Neural progenitor cell (in vitro differentiated cells): ENCODE measurements around the gene CHRFAM7A. TPM values are rescaled to one million over a fixed set of nuclear protein-coding genes. Genes with fewer than 3 reads are reported as not detected.
"Not testable (repeated sequence)": the region's sequence is repeated elsewhere in the genome, so short reads cannot be mapped to it uniquely, and the experiment has no call there.

ENCODE experiments used
- DNase-seq: peaks from one replicate; pipeline ENCODE4 v3.0.0-alpha.2; 2016; ENCODE audit warnings: low spot score
- H2AFZ ChIP-seq: fragments of 200-600 bp; sonication (generic); replicated peaks from 2 replicates; pipeline ENCODE4 v1.6.1; 2016; ENCODE audit warnings: antibody characterized with exemption
- H3F3A ChIP-seq: fragments of 200-600 bp; sonication (generic); 2 replicates; pipeline ENCODE4 v1.6.1; 2016; ENCODE audit warnings: antibody characterized with exemption, low read depth
- H3K27ac ChIP-seq: fragments of 200-600 bp; sonication (generic); 2 replicates; pipeline ENCODE4 v1.5.1; 2016; ENCODE audit warnings: mild to moderate bottlenecking
- H3K27me3 ChIP-seq: fragments of 200-600 bp; sonication (generic); 2 replicates; pipeline ENCODE4 v1.6.1; 2016; ENCODE audit warnings: mild to moderate bottlenecking, moderate library complexity
- H3K36me3 ChIP-seq: fragments of 200-600 bp; sonication (generic); 2 replicates; pipeline ENCODE4 v1.5.1; 2016
- H3K4me1 ChIP-seq: fragments of 200-600 bp; sonication (generic); 2 replicates; pipeline ENCODE4 v1.6.1; 2016; ENCODE audit warnings: mixed run types
- H3K4me2 ChIP-seq: fragments of 200-600 bp; sonication (generic); 2 replicates; pipeline ENCODE4 v1.6.1; 2016
- H3K4me3 ChIP-seq: fragments of 200-600 bp; sonication (generic); 2 replicates; pipeline ENCODE4 v1.5.1; 2016
- H3K79me2 ChIP-seq: fragments of 200-600 bp; sonication (generic); 2 replicates; pipeline ENCODE4 v1.6.1; 2016; ENCODE audit warnings: low read depth
- H3K9ac ChIP-seq: fragments of 200-600 bp; sonication (generic); 2 replicates; pipeline ENCODE4 v1.6.1; 2016
- H3K9me3 ChIP-seq: fragments of 200-600 bp; sonication (generic); 2 replicates; pipeline ENCODE4 v1.5.1; 2016; ENCODE audit warnings: low read depth
- H4K20me1 ChIP-seq: fragments of 200-600 bp; sonication (generic); 2 replicates; pipeline ENCODE4 v1.6.1; 2016; ENCODE audit warnings: low read depth
- H3K27ac Mint-ChIP-seq: 3 replicates; pipeline ENCODE4 v1.8.0; 2021; ENCODE audit warnings: mixed read lengths
- H3K27me3 Mint-ChIP-seq: 2 replicates; pipeline ENCODE4 v1.8.0; 2022; ENCODE audit warnings: low read depth, mild to moderate bottlenecking, inconsistent platforms, moderate library complexity, mixed read lengths; ENCODE audit not compliant: insufficient read depth
- H3K36me3 Mint-ChIP-seq: 3 replicates; pipeline ENCODE4 v1.8.0; 2021; ENCODE audit warnings: mixed read lengths
- H3K4me1 Mint-ChIP-seq: 3 replicates; pipeline ENCODE4 v1.8.0; 2021; ENCODE audit warnings: mixed read lengths
- H3K4me3 Mint-ChIP-seq: 3 replicates; pipeline ENCODE4 v1.8.0; 2021; ENCODE audit warnings: mild to moderate bottlenecking, moderate library complexity, mixed read lengths
- H3K9me3 Mint-ChIP-seq: 3 replicates; pipeline ENCODE4 v1.8.0; 2020; ENCODE audit warnings: mixed read lengths
- total RNA-seq: library from RNA; depleted of rRNA; stranded (reverse); fragments of >200 nt; gene quantifications from 2 replicates; pipeline ENCODE4 v1.2.3, GENCODE V29; 2015; ENCODE audit warnings: low replicate concordance
- TF ChIP-seq, protein P1 (sequence below): fragments of 200-600 bp; sonication (generic); IDR thresholded peaks from 2 replicates; pipeline ENCODE4 v1.5.1; 2017; ENCODE audit warnings: antibody characterized with exemption, mild to moderate bottlenecking

Gene CHRFAM7A
- total RNA-seq, 1 donor from 2014 or later, result 1.3 TPM

DNA sequence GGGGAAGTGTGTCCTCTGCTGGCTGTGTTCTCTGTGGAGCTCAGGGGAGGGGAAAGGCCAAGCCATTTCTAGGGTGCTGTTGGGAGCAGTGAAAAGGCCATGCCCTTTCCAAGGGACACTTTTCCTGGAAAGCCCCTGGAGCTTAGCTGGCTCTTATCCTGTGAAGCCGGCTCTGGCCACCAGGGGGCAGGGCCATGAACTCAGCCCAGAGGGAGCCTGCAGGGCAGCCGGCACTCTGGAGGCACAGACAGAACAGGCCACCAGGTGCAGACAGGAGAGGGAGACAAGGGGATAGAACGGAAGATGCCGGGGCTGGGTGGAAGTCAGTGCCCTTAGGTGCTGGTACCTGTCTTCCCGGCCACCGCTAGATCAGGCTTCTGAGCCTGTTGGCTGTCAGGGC, 5.6 kb upstream of the CHRFAM7A start:
- H3K36me3 ChIP-seq, H4K20me1 ChIP-seq, DNase-seq, H2AFZ ChIP-seq, H3K4me2 ChIP-seq, H3K4me3 ChIP-seq, H3K27me3 ChIP-seq, H3K79me2 ChIP-seq, H3K4me1 ChIP-seq, H3K27me3 Mint-ChIP-seq, H3K27ac ChIP-seq, H3K4me1 Mint-ChIP-seq, H3K9me3 ChIP-seq, H3K4me3 Mint-ChIP-seq, H3F3A ChIP-seq, H3K9me3 Mint-ChIP-seq, H3K27ac Mint-ChIP-seq, H3K36me3 Mint-ChIP-seq, H3K9ac ChIP-seq: not testable (repeated sequence)
- TF ChIP-seq, protein P1, sequence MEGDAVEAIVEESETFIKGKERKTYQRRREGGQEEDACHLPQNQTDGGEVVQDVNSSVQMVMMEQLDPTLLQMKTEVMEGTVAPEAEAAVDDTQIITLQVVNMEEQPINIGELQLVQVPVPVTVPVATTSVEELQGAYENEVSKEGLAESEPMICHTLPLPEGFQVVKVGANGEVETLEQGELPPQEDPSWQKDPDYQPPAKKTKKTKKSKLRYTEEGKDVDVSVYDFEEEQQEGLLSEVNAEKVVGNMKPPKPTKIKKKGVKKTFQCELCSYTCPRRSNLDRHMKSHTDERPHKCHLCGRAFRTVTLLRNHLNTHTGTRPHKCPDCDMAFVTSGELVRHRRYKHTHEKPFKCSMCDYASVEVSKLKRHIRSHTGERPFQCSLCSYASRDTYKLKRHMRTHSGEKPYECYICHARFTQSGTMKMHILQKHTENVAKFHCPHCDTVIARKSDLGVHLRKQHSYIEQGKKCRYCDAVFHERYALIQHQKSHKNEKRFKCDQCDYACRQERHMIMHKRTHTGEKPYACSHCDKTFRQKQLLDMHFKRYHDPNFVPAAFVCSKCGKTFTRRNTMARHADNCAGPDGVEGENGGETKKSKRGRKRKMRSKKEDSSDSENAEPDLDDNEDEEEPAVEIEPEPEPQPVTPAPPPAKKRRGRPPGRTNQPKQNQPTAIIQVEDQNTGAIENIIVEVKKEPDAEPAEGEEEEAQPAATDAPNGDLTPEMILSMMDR, result peak; percentile 39

DNA sequence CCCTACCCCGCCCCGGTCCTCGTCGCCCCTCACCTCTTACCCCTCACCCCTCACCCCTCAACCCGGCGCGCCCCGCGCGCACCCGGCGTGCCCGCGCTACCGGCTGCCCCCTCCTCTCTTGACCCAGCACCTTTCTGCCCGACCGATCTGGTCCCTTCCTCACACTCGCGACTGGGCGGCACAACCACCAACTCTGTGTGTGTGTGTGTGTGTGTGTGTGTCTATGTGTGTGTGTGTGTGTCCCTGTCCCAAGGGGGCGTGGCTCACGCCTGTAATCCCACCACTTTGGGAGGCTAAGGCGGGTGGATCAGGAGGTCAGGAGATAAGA, 288 bp upstream of the CHRFAM7A start:
- not testable (repeated sequence) for H3K27ac ChIP-seq, H3K4me3 ChIP-seq, H3K79me2 ChIP-seq, H3K9me3 ChIP-seq, H3K36me3 ChIP-seq, H3K9ac ChIP-seq, H3F3A ChIP-seq, H4K20me1 ChIP-seq, H3K27me3 ChIP-seq, H3K4me1 Mint-ChIP-seq, DNase-seq, H3K4me2 ChIP-seq, H3K36me3 Mint-ChIP-seq, H3K9me3 Mint-ChIP-seq, H3K27ac Mint-ChIP-seq, H2AFZ ChIP-seq, H3K27me3 Mint-ChIP-seq, H3K4me1 ChIP-seq, H3K4me3 Mint-ChIP-seq

DNA sequence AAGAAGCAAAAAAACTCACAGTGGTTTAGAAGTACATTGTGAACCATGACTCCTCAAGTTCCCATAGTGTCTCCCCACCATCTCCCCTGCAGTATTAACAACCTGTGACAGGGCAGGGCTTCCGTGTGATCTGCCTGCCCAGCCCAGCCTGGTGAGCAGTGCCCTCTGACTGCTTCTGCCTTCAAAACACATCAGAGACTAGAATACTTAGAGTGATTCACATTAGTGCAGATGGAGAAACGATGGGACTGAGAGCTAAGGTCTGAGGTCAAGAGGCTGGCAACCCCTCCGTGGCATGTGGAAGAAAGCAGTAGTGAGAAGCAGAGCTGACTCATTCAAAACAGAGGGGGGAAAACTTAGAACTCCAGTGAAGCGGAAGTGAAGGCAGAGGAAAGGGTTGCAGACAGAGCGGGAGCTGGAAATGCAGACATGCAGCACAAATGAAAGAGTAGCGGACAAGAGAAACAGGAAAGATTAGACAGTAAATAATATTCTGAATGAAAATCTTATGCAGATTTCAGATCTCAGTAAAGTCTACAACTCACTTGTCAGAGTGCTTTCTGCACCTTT, 6.9 kb downstream of the CHRFAM7A start:
- not testable (repeated sequence) for H4K20me1 ChIP-seq, H3K4me3 ChIP-seq, H3K9me3 Mint-ChIP-seq, H3F3A ChIP-seq, H3K27me3 Mint-ChIP-seq, H2AFZ ChIP-seq, H3K36me3 Mint-ChIP-seq, H3K36me3 ChIP-seq, H3K4me2 ChIP-seq, H3K27ac ChIP-seq, DNase-seq, H3K27ac Mint-ChIP-seq, H3K4me1 ChIP-seq, H3K9ac ChIP-seq, H3K4me3 Mint-ChIP-seq, H3K4me1 Mint-ChIP-seq, H3K27me3 ChIP-seq, H3K79me2 ChIP-seq, H3K9me3 ChIP-seq

DNA sequence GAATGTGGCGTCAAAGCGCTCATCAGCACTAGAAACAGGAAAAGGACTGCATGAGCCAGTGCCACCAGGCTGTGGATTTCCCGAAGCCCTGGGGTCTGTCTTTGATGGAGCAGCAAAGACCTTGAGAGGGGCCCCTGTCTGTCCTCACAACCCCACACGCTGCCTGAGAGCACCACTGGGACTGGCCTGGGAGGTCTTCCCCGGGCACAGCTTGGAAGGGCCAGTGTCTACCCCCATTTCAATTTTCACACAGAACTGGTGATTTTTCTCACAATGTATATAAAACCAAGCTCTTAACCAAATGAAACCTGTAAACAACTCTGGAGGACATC, 16.3 kb downstream of the CHRFAM7A start:
- H3K27me3 Mint-ChIP-seq, H3K9me3 ChIP-seq, H3K79me2 ChIP-seq, H3K4me3 ChIP-seq, H3K4me2 ChIP-seq, H3K4me1 Mint-ChIP-seq, DNase-seq, H3K36me3 ChIP-seq, H3K4me1 ChIP-seq, H3K9me3 Mint-ChIP-seq, H4K20me1 ChIP-seq, H3K36me3 Mint-ChIP-seq, H3K27me3 ChIP-seq, H3K27ac ChIP-seq, H3F3A ChIP-seq, H3K27ac Mint-ChIP-seq, H2AFZ ChIP-seq, H3K4me3 Mint-ChIP-seq, H3K9ac ChIP-seq: not testable (repeated sequence)

DNA sequence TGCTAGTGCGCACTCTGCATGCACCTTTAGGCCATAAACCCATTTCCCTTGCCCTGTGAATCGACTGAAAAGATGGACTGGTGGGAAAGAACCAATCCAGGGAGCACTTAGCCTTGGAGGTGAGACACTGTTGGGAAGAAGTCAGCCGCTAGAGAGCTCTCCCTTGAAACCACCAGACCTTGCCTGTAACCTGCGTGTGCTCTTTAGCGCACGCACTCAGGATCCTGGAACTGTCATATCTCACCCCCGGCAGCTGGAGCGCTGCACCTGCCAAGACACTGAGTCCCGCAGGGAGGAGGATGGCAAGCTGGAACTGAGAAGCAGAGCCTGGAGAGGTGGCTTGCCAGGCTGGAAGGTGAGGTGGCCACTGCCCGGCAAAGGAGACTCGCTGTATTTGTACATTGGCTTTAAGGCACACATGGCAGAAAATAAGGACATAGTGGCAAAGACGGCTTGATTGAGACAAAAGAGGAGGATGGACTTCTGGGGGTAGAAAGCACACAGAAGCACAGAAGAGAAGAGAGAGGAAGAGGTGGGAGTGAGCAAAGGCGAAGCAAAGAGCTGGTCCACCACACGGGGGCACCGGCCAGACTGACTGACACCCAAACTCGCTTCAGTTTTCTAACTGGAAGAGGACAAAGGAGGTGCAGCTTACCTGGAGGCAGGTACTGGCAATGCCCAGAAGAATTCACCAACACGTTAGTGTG, 16.8 kb downstream of the CHRFAM7A start:
- H3K36me3 ChIP-seq, H3K27me3 ChIP-seq, H3K4me1 Mint-ChIP-seq, H3K27me3 Mint-ChIP-seq, H3K4me3 Mint-ChIP-seq, H3K27ac Mint-ChIP-seq, H3K9me3 Mint-ChIP-seq, H3K9me3 ChIP-seq, H3K9ac ChIP-seq, H3K4me3 ChIP-seq, H3K36me3 Mint-ChIP-seq, DNase-seq, H2AFZ ChIP-seq, H3K79me2 ChIP-seq, H3F3A ChIP-seq, H3K27ac ChIP-seq, H3K4me2 ChIP-seq, H3K4me1 ChIP-seq, H4K20me1 ChIP-seq: not testable (repeated sequence)

DNA sequence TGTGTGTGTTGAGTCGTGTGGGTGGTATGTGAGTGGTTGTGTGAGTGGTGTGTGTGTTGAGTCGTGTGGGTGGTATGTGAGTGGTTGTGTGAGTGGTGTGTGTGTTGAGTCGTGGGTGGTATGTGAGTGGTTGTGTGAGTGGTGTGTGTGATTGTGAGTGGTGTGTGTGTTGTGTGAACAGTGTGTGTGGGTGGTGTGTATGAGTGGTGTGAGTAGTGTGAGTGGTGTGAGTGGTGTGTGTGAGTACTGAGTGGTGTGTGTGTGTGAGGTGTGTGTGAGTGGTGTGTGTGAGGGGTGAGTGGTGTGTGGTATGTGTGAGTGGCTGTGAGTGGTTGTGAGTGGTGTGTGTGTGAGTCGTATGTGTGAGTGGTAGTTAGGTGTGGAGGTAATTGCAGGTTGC, 17.5 kb downstream of the CHRFAM7A start:
- H3K9ac ChIP-seq, H3K79me2 ChIP-seq, H3K27ac Mint-ChIP-seq, H3K36me3 ChIP-seq, H3K4me3 Mint-ChIP-seq, H3K27ac ChIP-seq, H3K27me3 ChIP-seq, H3K9me3 Mint-ChIP-seq, H3K4me2 ChIP-seq, H3K36me3 Mint-ChIP-seq, H3K4me3 ChIP-seq, H3K9me3 ChIP-seq, H3K4me1 ChIP-seq, H4K20me1 ChIP-seq, H3K4me1 Mint-ChIP-seq, DNase-seq, H3F3A ChIP-seq, H2AFZ ChIP-seq, H3K27me3 Mint-ChIP-seq: not testable (repeated sequence)

DNA sequence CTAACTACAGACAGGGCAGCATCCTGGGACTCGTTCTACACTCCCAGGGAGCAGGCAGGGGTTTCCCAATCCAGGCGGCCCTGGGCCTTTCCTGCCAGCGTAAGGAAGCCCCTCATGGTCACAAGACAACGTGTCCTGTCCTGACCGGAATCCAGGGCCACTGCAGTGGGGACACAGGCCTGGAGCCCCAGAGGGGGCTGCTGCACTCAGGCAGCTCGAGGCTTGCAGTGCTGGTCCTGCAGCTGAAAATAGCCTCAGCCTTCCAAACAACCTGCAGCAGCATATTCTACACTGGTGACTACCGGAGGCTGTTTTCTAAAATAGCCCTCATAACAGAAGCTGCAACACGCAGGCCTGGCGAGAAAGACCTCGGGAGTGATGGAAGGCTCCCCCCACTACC, 18.5 kb downstream of the CHRFAM7A start:
- H3K4me2 ChIP-seq, H4K20me1 ChIP-seq, H3K36me3 Mint-ChIP-seq, H3K9me3 Mint-ChIP-seq, H3K79me2 ChIP-seq, H3K27me3 Mint-ChIP-seq, H3K27ac ChIP-seq, H3K36me3 ChIP-seq, H2AFZ ChIP-seq, H3K27ac Mint-ChIP-seq, H3K4me1 Mint-ChIP-seq, H3K9ac ChIP-seq, H3K4me3 ChIP-seq, H3K9me3 ChIP-seq, DNase-seq, H3F3A ChIP-seq, H3K4me3 Mint-ChIP-seq, H3K4me1 ChIP-seq, H3K27me3 ChIP-seq: not testable (repeated sequence)

DNA sequence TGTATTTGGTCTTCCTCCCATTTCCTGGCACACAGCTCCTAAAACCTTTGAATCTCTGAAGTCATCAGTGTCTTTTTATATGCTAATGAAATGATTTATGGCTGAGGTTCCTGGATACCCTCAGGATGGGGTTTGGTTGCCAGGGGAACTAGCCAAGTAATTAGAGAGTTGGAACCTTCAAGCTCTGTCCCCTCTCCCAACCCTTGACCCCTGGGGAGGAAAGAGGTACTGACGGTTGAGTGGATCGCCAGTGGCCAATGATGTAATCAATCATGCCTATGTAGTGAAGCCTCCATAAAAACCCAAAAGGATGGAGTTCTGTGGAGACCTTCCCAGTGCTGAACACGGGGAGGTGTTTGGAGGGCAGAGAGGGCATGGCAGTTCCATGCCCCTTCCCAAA, 25.1 kb downstream of the CHRFAM7A start:
- H3K36me3 Mint-ChIP-seq, H3K4me1 ChIP-seq, H3K27me3 Mint-ChIP-seq, H3K79me2 ChIP-seq, H3K36me3 ChIP-seq, H3K27me3 ChIP-seq, H3K9ac ChIP-seq, H3K4me2 ChIP-seq, H3K27ac Mint-ChIP-seq, H3K4me1 Mint-ChIP-seq, DNase-seq, H3F3A ChIP-seq, H2AFZ ChIP-seq, H3K4me3 ChIP-seq, H3K9me3 ChIP-seq, H3K9me3 Mint-ChIP-seq, H3K4me3 Mint-ChIP-seq, H4K20me1 ChIP-seq, H3K27ac ChIP-seq: not testable (repeated sequence)
